Uterus (tissue), 2 donors: Measurements from ENCODE around the gene ASPDH.

Experiments used
- POLR2A ChIP-seq, 2 donors: fragments of 450-650 bp; IDR thresholded peaks; one replicate each; pipeline ENCODE4 v1.6.1; 2016; ENCODE audit warnings: antibody characterized with exemption in 2 of 2, mild to moderate bottlenecking in 1 of 2, moderate library complexity in 1 of 2
- TF ChIP-seq, protein P1 (sequence below), 4 experiments: fragments of 200-600 bp in 2 of 4; fragments of 450-650 bp in 2 of 4; sonication (generic) in 2 of 4; IDR thresholded peaks; one replicate each; pipeline ENCODE4 v1.5.1; 2016 to 2019; ENCODE audit warnings: antibody characterized with exemption in 4 of 4, mild to moderate bottlenecking in 2 of 4, moderate library complexity in 1 of 4

DNA sequence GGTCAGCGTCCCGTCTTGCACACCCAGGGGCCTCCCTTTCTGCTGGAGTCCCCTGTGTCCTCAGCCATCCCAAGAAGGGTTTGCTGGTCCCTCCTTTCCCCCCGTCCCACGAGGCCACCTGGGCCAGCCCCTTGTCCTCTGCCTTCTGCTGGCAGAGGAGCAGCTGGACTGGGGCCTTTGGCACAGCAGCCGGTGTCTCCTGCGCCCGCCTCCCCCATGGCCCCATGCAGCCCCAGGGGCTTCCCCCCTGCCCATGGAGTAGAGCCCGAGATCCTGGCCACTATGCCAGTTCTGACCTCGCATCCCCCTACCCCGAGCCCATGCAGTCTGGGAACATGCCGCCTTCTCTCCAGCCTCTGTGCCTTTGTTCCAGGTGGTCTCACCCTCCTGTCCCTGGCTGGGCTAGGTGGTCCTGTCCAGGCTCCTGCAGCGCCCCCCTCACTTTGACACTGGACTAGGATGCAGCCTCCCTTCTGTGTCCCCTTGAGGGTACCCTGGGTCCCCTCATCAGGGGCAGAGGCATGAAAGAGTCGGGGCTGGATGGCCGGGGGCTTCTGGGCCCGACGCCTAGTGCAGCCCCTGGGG is 31.4 kb downstream of the ASPDH start:
- TF ChIP-seq, protein P1, sequence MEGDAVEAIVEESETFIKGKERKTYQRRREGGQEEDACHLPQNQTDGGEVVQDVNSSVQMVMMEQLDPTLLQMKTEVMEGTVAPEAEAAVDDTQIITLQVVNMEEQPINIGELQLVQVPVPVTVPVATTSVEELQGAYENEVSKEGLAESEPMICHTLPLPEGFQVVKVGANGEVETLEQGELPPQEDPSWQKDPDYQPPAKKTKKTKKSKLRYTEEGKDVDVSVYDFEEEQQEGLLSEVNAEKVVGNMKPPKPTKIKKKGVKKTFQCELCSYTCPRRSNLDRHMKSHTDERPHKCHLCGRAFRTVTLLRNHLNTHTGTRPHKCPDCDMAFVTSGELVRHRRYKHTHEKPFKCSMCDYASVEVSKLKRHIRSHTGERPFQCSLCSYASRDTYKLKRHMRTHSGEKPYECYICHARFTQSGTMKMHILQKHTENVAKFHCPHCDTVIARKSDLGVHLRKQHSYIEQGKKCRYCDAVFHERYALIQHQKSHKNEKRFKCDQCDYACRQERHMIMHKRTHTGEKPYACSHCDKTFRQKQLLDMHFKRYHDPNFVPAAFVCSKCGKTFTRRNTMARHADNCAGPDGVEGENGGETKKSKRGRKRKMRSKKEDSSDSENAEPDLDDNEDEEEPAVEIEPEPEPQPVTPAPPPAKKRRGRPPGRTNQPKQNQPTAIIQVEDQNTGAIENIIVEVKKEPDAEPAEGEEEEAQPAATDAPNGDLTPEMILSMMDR (IDR thresholded peaks at IDR 0.05), result no peak
- no peak for TF ChIP-seq POLR2A (IDR thresholded peaks at IDR 0.05)
